Neuron (in vitro differentiated cells): ENCODE results near the gene MAP2K4.
A peak's percentile ranks its signal among the peaks of the same experiment; 100 is the strongest.
"Not testable (repeated sequence)": the region's sequence is repeated elsewhere in the genome, so short reads cannot be mapped to it uniquely, and the experiment has no call there.

Experiments used
- H2AFZ ChIP-seq: one replicate; pipeline ENCODE4 v1.6.1; 2013; ENCODE audit warnings: low read depth, mild to moderate bottlenecking, inconsistent platforms, low read length, moderate library complexity
- H3K27me3 ChIP-seq: one replicate; pipeline ENCODE4 v1.6.1; 2013; ENCODE audit warnings: low read length; ENCODE audit not compliant: insufficient read depth
- H3K36me3 ChIP-seq: one replicate; pipeline ENCODE4 v1.6.1; 2013; ENCODE audit warnings: low read length; ENCODE audit not compliant: insufficient read depth
- H3K4me1 ChIP-seq: one replicate; pipeline ENCODE4 v1.6.1; 2013; ENCODE audit warnings: low read length; ENCODE audit not compliant: insufficient read depth
- H3K4me3 ChIP-seq: 2 replicates; pipeline ENCODE4 v1.5.1; 2013; ENCODE audit warnings: mild to moderate bottlenecking, low read length, moderate library complexity
- H3K9me3 ChIP-seq: one replicate; pipeline ENCODE4 v1.6.1; 2013; ENCODE audit warnings: low read length

Gene MAP2K4

DNA sequence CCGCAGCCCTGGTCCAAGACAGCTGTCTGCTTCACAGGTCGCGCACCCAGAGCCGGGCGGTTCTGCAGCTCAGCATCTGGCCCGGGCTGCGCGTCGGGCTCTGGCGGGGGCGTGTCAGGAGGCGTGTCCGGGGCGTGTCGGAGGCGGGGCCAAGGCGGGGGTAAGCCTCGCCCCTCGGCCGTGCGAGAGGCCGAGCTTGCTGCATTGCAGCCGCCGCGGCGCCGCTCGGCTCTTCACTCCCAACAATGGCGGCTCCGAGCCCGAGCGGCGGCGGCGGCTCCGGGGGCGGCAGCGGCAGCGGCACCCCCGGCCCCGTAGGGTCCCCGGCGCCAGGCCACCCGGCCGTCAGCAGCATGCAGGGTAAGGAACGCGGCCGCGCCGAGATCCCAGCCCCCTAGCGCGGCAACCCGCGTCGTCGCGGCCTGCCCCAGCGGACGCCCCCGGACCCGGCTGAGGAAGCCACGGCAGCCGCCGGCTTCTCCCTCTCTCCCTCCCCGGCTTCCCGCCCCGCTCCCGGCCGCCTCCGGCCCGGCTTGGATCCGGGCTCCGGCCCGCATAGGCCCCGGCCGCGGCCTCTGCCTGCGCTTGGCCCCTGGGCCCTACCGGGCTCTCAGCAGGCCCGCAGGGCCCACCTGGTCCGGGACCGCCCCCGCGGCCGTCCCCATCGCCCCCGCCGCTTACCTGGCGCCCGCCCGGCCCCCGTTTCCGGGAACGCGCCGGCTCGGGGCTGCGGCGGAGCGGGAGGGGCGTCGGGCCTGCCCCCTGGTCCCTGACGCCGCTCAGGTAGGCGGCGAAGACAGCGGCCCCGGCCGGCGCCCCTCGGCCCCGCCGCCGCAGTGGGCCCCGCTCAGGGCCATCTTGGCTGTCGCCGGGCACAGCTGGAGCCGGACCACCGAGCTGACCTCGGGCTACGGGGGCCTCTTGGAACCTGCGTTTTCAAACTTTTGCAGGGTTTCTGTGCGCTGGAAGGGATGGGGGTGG, at the start of gene MAP2K4:
TSS of gene MAP2K4 (plus strand) at position 236 of the 981 bp plus-strand sequence. CDS start at position 246, 10 bp downstream.
- Histone ChIP-seq H3K4me3 (peak within 1 kb of the TSS; percentile 95), H2AFZ (peak within 1 kb of the TSS; percentile 82), H3K27me3 (peaks cover 10% of the 10 kb centered on the region), H3K36me3 (no peaks in the 10 kb centered on the region), H3K4me1 (peaks cover 17% of the 10 kb centered on the region), H3K9me3 (no peaks in the 10 kb centered on the region)

DNA sequence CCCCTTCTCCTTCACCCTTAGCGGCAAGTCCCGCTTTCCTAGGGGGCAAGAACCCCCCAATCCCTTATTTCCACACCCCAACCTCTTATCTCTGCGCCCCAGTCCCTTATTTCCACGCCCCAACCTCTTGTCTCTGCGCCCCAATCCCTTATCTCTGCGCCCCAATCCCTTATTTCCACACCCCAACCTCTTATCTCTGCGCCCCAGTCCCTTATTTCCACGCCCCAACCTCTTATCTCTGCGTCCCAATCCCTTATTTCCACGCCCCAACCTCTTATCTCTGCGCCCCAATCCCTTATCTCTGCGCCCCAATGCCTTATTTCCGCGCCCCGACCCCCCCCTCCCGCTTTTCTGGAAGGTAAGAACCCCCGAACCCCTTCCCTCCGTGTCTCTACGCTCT, 47.9 kb upstream of the MAP2K4 start:
- H2AFZ ChIP-seq, H3K4me1 ChIP-seq, H3K4me3 ChIP-seq, H3K9me3 ChIP-seq, H3K36me3 ChIP-seq, H3K27me3 ChIP-seq: not testable (repeated sequence)

GRCh38 chr17:11979795-11980194, 40.9 kb upstream of the MAP2K4 start:
- Histone ChIP-seq H3K4me1 (no peaks in the 10 kb centered on the region), H3K36me3 (peaks cover 45% of the 10 kb centered on the region), H3K27me3 (no peaks in the 10 kb centered on the region), H2AFZ (no peak overlapping the region), H3K9me3 (no peaks in the 10 kb centered on the region), H3K4me3 (no peak overlapping the region)

DNA sequence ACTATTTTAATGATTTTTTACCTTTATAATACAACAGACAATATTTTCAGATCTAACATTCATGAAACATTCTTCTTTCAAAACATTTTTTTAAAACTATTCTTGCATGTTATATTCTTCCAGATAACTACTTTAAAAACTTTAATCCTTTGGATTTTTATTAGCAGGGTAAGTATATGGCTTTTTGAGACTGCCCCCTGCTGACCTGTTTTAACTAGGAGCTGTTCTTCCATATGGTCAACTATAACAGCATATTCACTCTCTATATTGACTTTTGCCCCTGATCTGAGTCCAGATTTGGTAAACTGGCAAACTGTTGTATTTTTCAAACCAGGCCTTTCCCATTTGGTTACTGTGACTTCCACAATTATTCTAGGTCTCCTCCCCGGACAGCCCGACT, 39.9 kb upstream of the MAP2K4 start:
- no peaks in the 10 kb centered on the region for H3K4me1 ChIP-seq
- H3K4me3 ChIP-seq: no peak overlapping the region
- no peaks in the 10 kb centered on the region for H3K27me3 ChIP-seq
- H3K36me3 ChIP-seq: peaks cover 45% of the 10 kb centered on the region
- H2AFZ ChIP-seq: no peak overlapping the region
- no peaks in the 10 kb centered on the region for H3K9me3 ChIP-seq

- Histone ChIP-seq H3K9me3 (no peaks in the 10 kb centered on the region), H2AFZ (no peak overlapping the region), H3K4me3 (no peak overlapping the region), H3K36me3 (peaks cover 45% of the 10 kb centered on the region), H3K27me3 (no peaks in the 10 kb centered on the region), H3K4me1 (no peaks in the 10 kb centered on the region)
These were observed 38.8 kb upstream of the MAP2K4 start for GRCh38 chr17:11981862-11982261.

DNA sequence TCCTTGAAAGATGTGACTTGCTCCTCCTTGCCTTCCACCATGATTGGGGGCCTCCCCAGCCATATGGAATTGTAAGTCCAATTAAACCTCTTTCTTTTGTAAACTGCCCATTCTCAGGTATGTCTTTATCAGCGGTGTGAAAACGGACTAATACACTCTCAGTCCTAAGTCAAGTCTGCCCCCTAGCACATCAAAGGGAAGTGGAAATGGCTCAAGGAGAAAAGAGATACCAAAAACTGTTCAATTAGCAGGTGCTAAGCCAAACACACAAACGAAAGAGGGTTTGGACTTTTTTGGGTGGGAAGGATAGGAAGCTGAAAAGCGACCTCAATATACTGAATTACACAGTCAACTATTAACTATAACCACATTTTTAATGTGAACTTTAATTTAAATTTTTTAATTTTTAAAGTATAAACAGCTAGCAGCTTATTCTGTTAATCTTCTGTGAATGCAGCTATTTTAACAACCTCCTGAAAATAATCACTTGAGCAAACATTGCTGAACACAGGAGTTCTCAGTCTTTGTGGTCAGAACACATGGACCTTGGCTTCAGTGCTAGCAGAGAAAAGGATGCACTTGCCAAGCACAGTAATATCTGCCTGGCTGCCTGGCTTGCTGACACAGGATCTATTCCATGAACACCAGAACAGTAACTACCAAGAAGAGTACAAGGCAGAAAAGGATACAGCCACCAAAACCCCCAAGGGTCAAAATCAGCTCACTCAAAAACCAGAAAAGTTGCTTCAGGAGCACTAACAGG, 34.3 kb upstream of the MAP2K4 start:
- Histone ChIP-seq H3K4me3 (no peak overlapping the region), H3K36me3 (peaks cover 39% of the 10 kb centered on the region), H2AFZ (no peak overlapping the region), H3K4me1 (no peaks in the 10 kb centered on the region), H3K9me3 (peaks cover 3% of the 10 kb centered on the region), H3K27me3 (no peaks in the 10 kb centered on the region)

- Histone ChIP-seq H3K4me3 (no peak overlapping the region), H3K36me3 (peaks cover 40% of the 10 kb centered on the region)
These were observed 33.7 kb upstream of the MAP2K4 start for GRCh38 chr17:11986942-11987329.

DNA sequence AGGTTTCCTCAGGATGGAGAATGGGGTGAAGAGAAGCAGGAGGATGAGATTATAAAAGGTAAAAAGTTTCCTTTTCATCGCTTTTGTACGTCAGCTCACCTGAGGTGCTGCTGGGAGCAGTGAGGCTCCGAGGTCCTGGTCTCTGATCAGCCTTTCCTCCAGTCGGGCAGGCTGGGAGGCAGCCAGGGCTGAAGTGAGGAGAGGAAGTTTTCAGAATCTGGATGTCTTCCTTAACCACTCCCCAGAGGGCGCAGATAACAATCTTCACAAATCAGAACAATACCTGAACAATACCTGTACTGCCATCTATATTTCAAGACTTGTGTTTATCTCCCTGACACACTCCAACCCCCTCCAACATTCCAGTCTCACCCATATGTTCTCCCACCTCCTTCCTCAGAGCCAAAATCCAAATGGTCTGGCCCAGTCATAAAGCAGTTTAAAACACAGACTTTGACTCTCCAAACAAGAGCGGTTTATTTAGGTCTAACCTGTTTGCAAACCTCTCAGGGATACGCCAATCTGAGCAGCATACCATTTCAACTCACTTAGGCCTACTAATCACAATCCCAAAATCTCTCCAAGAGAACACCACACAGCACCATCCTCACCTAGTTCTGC, 30.2 kb upstream of the MAP2K4 start:
- no peak overlapping the region for H2AFZ ChIP-seq
- no peaks in the 10 kb centered on the region for H3K27me3 ChIP-seq
- H3K36me3 ChIP-seq: peaks cover 33% of the 10 kb centered on the region
- H3K4me3 ChIP-seq: no peak overlapping the region
- H3K4me1 ChIP-seq: no peaks in the 10 kb centered on the region
- H3K9me3 ChIP-seq: peaks cover 7% of the 10 kb centered on the region

More at GRCh38 chr17:11986942-11987329, 33.7 kb upstream of the MAP2K4 start:
- H3K4me1 ChIP-seq: no peaks in the 10 kb centered on the region
- no peaks in the 10 kb centered on the region for H3K27me3 ChIP-seq
- peaks cover 3% of the 10 kb centered on the region for H3K9me3 ChIP-seq
- H2AFZ ChIP-seq: no peak overlapping the region

- peaks cover 7% of the 10 kb centered on the region for H3K9me3 ChIP-seq
- H3K4me1 ChIP-seq: no peaks in the 10 kb centered on the region
- peaks cover 33% of the 10 kb centered on the region for H3K36me3 ChIP-seq
- no peaks in the 10 kb centered on the region for H3K27me3 ChIP-seq
- H3K4me3 ChIP-seq: no peak overlapping the region
- H2AFZ ChIP-seq: no peak overlapping the region
These were observed 29.2 kb upstream of the MAP2K4 start for GRCh38 chr17:11991461-11991860.

DNA sequence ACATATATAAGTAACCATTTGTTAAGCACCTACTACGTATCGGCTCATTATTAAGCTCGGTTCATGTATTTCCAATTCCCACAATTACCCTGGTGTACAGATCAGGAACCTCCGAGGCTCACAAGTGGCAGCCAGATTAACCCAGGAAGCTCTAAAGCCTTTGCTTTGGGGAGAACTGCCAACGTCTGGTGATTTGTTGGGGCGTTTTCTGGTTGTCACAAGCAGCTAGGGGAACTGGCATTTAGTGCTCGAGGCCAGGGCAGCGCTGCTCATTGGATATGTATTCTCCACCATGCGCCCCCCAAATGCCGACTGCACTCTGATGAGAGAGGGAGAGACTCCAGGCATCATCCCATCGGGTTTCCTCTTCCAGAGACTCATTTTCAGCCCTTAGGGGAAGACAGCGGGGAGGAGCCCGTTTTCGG, 23.9 kb upstream of the MAP2K4 start:
- Histone ChIP-seq H3K4me3 (peak overlapping the region; percentile 64), H3K36me3 (peaks cover 12% of the 10 kb centered on the region), H3K4me1 (peaks cover 3% of the 10 kb centered on the region), H3K9me3 (peaks cover 3% of the 10 kb centered on the region), H3K27me3 (no peaks in the 10 kb centered on the region), H2AFZ (peak overlapping the region; percentile 74)

GRCh38 chr17:11997147-11997971, 23.3 kb upstream of the MAP2K4 start, which contains the start of gene ZNF18:
TSS of gene ZNF18 (minus strand) at chr17:11997475. CDS start at chr17:11992829, 4,646 bp downstream.
- no peaks in the 10 kb centered on the region for H3K27me3 ChIP-seq
- H3K9me3 ChIP-seq: peaks cover 2% of the 10 kb centered on the region

DNA sequence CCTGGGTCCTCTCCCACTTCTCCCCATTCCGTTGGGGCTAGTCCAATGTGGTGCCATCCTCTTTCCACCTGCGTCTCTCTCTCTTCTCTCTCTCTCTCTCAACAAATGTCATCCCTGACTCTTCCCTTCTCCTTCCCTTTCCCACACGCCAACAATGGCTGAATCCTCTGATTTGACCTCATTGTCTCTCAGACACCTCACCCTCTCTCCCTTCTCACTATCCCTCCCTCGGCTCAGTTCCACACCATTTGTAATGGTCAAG, 22.8 kb upstream of the MAP2K4 start:
- peak overlapping the region; percentile 74 for H2AFZ ChIP-seq
- peaks cover 3% of the 10 kb centered on the region for H3K4me1 ChIP-seq
- peak overlapping the region; percentile 64 for H3K4me3 ChIP-seq
- peaks cover under 1% of the 10 kb centered on the region for H3K36me3 ChIP-seq
- H3K27me3 ChIP-seq: no peaks in the 10 kb centered on the region
- H3K9me3 ChIP-seq: no peaks in the 10 kb centered on the region

More at GRCh38 chr17:11997147-11997971, 23.3 kb upstream of the MAP2K4 start, which contains the start of gene ZNF18:
- peak within 1 kb of the TSS; percentile 64 for H3K4me3 ChIP-seq
- peaks cover 3% of the 10 kb centered on the region for H3K4me1 ChIP-seq
- H3K36me3 ChIP-seq: peaks cover 6% of the 10 kb centered on the region
- H2AFZ ChIP-seq: peak within 1 kb of the TSS; percentile 74
